GOT3 (cell line): ENCODE results near the gene ZRANB1.

Experiments
- DNase-seq: peaks from one replicate; lab custom pipeline; 2025; ENCODE audit warnings: mixed read lengths; lab: John Stamatoyannopoulos, UW

The ZRANB1 gene

DNA sequence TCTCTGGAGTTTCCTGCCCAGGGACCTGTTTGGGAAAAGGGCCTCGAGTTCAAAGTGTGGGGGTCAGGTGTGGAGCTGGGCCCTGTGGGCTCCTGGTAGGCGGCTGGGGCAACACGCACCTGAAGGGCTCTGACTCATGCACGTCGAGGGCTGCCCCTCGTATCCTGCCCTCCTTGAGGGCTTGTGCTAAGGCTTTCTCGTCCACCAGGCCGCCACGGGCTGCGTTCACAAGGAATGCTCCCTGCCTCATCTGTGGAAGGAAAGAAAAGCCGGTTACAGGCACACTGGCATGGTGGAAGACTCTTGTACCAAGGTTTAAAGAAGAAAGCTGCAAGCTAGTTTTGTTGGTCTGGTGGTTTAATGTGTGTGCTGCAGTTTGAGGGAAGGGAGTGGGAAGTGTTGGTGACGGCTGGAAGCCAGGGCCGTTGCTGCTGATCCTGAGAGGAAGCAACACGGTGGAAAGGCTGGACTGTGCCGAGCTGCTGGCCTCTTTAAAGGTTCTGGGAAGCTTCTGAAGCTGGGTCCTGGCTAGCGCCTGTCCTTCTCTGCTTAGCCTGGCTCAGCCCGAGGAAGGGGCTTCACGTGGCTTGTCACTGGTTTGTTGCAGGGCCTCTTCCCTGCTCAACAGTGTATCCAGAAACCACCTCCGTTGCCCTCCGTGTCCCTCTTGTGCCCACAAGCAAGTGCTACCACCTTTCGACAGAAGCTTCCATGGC is 52.0 kb downstream of the ZRANB1 start:
- no peak for DNase-seq

- no peak for DNase-seq
Measured at GRCh38 chr10:124994573-124995473, 52.9 kb downstream of the ZRANB1 start.

DNA sequence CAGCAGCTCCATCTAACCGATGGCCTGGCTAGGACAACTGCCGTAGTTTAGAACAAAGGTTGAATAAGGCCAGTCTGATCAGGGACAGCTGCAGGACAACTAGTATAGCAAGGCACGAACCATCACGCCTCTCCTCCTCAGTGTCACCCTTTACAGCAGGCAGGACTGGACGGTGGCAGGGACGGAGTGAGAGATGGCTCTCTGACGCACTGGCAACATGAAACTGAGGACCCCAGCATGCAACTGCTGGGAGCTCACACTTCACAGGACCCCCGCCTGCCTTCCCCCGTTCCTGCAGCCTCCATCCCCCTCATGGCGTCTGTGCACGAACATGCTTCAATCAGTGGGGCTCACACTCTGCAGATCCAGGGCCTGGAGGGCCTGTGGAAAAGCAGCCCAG is 53.7 kb downstream of the ZRANB1 start:
- DNase-seq: no peak

DNA sequence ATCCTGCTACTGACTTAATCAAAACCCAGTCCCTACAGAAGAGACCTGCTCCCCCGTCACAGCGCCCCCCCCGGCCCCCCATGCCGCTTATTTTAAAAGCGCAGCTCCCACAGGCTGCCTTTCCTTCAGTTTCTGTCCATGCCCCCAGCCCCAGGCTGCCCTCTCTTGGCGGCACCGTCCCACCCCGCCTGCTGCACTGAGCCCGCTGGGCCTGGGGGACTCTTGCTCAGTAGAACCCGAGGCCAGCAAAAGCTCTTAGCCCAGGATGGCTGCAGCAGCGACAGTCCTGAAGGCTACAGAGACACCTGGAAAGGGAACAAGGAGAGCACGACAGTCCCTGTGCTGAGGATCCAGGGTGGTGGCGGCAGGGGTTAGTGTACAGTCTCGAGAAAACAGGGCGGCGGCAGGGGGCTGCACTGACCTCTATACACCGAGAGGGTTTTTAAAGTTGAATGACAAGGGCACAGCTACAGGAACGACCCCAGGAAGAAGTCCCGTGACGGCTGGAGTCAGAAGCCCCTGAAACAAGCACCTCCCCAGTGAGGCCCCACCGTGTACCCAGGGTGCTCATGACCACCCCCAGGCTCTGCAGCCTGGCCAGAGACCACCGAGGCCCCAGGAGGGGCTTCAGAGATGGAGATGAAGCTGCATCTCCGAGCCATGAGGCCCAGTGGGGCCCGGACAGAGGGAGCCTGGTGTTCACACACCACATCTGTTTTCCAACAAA is 54.4 kb downstream of the ZRANB1 start:
- DNase-seq: no peak

- DNase-seq: no peak
Measured at GRCh38 chr10:124996854-124997215, 54.9 kb downstream of the ZRANB1 start.

- no peak for DNase-seq
Measured at GRCh38 chr10:124997306-124997705, 55.4 kb downstream of the ZRANB1 start.

DNA sequence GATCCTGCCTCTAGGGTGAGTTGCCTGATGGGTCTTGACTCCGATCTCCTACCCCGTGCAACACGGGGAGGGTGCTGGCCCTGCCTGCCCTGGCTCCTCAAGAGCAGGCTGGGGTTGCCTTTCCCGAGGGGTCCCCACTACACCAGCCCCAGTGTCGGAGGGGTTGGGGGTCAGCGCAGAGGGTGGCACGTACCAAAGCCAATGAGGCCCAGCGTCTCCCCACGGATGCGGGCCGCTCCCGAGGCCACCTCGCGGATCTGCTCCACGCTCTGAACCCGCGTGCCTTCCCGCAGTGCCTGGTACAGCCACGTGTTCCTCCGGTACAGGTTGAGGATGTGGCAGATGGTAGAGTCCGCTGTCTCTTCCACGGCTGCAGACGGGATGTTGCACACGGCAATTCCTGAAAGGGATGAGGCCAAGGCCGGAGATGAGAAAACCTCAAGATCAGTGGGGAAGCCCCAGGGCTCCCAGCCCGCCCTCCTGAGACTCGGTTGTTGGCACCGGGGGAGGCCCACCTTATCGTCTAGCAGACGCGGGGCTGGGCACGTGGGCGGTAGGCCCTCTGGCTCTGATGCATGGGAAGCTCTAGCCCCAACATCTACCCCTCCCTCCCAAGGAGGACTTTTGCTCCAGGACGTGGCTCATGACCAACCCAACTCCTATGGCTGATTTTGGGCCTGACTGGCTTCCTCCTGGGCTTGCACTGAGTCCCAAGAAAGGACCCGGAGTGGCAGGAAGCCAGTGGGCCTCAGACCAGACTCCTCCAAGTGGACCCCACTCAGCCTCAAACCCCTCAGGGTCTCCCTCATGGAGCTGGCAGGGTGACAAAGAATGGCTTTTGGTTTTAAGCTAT is 56.1 kb downstream of the ZRANB1 start:
- DNase-seq: no peak

- DNase-seq: no peak
Measured at GRCh38 chr10:124998624-124999291, 56.8 kb downstream of the ZRANB1 start.

DNA sequence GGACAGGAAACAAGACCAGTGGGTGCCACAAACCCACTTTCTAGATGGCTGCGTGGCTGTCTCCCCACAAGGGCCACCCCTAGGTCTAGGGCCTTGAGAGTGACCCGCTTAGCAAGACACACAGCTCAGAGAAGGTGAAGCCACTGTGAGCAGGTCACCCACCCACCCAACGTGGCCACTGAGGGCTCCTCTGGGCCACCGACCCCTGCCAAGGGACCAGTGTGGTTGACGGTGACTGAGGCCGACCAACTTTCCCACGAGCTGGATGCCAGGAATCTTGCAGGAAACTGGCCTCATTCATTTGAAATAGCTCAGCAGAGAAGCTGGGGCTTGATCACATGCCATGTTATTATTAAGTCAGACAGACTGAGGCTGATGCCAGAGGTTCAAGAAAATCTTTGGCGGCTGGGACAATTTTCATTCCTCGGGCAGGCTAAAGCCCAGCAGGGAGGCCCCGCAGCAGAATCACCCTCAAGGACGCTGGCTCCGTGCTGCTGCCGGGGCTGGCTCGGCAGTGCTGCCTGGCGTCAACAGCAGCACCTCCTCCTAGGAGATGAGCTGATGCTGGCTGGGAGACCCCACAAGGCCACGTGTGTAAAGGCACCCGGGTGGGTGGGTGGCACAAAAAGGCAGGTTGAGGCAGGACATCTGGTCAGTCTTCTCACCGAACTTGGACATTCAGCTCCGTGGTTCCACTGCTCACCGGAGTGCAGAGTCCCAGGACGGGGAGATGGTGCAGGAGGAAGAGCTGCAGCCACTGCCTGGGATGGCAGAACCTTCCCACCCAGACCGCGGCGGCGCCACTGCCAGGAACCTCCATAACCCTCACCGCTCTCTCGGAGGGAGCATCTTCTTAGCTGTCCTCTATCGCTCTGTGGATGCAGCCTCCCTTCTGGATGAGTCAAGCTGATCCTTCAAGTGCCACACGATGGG is 57.8 kb downstream of the ZRANB1 start:
- DNase-seq: no peak

GRCh38 chr10:125000366-125001312 is 58.7 kb downstream of the ZRANB1 start:
- no peak for DNase-seq

GRCh38 chr10:125001313-125002046 is 59.6 kb downstream of the ZRANB1 start:
- no peak for DNase-seq

DNA sequence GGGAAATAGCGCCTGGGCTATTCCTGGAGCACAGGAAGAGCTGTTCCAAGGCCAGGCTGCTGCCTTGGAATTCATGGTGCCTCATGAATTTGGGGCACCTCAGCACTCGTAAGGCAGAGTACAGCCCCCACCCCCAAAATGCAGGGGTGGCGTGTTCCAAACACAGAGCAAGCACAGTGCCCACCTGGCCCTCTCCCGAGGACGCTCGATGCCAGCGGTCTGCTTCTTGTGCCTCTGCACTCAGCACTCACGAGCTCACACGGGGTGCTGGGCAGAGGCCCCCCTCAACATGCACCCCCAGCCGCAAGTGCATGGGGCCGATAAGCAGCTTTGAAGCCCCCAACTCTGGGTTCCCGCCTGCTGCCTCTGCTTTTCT is 60.1 kb downstream of the ZRANB1 start:
- no peak for DNase-seq

DNA sequence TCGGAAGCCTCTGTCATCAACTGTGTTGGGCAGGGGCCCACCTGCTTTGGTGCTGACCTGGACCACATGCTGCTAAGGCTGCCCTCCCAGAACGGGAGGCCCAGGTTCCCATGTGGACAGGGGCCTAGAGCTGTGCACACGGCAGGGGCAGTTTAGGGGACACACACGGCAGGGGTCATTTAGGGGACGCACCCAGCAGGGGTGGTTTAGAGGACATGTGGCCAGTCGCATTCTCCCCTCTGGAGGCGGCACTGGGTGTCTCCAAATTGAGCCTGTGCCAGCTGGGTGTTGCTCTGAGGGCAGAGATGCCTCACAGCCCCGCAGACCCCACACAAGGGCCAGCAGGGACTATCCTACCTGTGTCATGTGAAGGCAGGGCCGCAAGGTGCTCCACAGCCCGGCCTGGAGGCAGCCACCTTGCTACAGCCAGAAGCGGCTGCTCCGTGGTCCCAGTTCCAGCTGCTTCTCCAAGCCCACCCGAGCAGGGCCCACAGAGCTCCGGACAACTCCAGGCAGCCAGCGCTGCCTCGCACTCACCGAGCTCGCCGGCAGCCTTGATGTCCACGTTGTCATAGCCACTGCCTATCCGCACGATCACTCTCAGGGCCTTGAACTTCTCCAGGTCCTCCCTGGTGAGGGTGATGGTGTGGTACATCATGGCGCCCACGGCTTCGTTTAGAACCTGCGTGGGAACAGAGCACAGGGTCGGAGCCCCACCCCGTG is 60.7 kb downstream of the ZRANB1 start:
- DNase-seq: no peak

GRCh38 chr10:125003146-125003900 is 61.4 kb downstream of the ZRANB1 start:
- DNase-seq: no peak

DNA sequence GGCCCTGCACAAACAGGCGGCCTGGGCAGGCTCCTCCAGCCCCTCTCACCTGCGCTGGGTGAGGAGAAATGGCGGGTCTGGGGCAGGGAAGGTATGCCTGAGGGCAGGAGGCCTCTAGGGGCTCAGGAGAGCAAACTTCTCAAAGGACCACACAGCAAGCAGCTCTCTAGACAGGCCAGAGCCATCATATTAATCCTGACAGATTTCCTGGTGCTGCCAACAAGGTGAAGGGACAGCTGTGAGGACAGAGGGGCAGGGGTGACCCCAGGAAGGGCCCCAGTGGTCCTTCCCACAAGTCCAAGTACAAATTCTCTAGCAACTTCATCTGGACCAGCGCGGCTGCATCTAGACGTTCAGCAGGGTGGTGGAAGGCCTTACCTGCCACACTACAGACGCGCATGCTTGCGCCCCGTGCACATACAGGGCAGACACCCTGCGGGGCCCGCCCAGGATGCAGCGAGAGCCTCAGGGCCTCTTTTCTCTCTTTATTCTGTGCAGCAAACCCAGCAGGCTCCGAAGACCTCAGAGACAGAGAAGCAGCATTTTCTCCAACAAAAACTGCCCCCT is 62.1 kb downstream of the ZRANB1 start:
- no peak for DNase-seq

GRCh38 chr10:125004571-125005311 is 62.8 kb downstream of the ZRANB1 start:
- no peak for DNase-seq
